Spleen (tissue), 7 donors: Measurements from ENCODE around the gene PODXL.

Experiments
- CTCF ChIP-seq, 11 experiments: fragments of 200-600 bp in 7 of 11; fragments of 450-650 bp in 4 of 11; sonication (generic) in 4 of 11; IDR thresholded peaks in 8 of 11; conservative IDR thresholded peaks in 3 of 11; 1 replicate in 7 of 11; 2 replicates in 4 of 11; pipeline versions ENCODE4 v1.4.0 to v1.8.0; 2016 to 2021; ENCODE audit warnings: antibody characterized with exemption in 11 of 11, inconsistent platforms in 4 of 11, mild to moderate bottlenecking in 1 of 11
- POLR2AphosphoS5 ChIP-seq, 3 donors: sonication (generic); formaldehyde crosslinking; IDR thresholded peaks; one replicate each; pipeline ENCODE4 v1.5.1; 2017; ENCODE audit warnings: antibody characterized with exemption in 3 of 3
- donor health status: DM: no; HTN: no; CAD: no; lungs with moderate emphysema.
- donor health status: DM: no; HTN: no; CAD: no.
- donor health status: DM: no; HTN: no; CAD: no.

GRCh38 chr7:131563918-131564317, 7.5 kb upstream of the PODXL start:
- TF ChIP-seq POLR2AphosphoS5 (IDR thresholded peaks at IDR 0.05) (no peak), CTCF (IDR thresholded peaks at IDR 0.05 in 8 of 11, conservative IDR thresholded peaks at IDR 0.05 in 3 of 11) (no peak)
